Fibroblast of lung (primary cell): ENCODE data around the gene HEBP1. TPM values are rescaled to one million over a fixed set of nuclear protein-coding genes. Genes with fewer than 3 reads are reported as not detected.
A peak's percentile ranks its signal among the peaks of the same experiment; 100 is the strongest.

Experiments used
- DNase-seq, 2 donors: peaks; one replicate each; pipeline versions ENCODE4 v3.0.0 to v3.0.0-alpha.2; 2010; ENCODE audit warnings: low read depth in 2 of 2
- H2AFZ ChIP-seq: 2 replicates; pipeline ENCODE4 v1.5.1; 2012; ENCODE audit warnings: low read length, control low read depth, inconsistent platforms
- H3K27ac ChIP-seq: 2 replicates; pipeline ENCODE4 v1.5.1; 2011; ENCODE audit warnings: low read length, control low read depth; ENCODE audit not compliant: insufficient read depth
- H3K27me3 ChIP-seq: 2 replicates; pipeline ENCODE4 v1.5.1; 2011; ENCODE audit warnings: mild to moderate bottlenecking, low read length; ENCODE audit not compliant: control insufficient read depth, insufficient read depth
- H3K36me3 ChIP-seq: 2 replicates; pipeline ENCODE4 v1.5.1; 2011; ENCODE audit warnings: low read length; ENCODE audit not compliant: control insufficient read depth, insufficient read depth
- H3K4me1 ChIP-seq: 2 replicates; pipeline ENCODE4 v1.5.1; 2011; ENCODE audit warnings: low read length; ENCODE audit not compliant: control insufficient read depth, insufficient read depth; ENCODE audit errors: extremely low read depth
- H3K4me2 ChIP-seq: 2 replicates; pipeline ENCODE4 v1.5.1; 2011; ENCODE audit warnings: low read length, control low read depth; ENCODE audit not compliant: insufficient read depth; ENCODE audit errors: extremely low read depth
- H3K4me3 ChIP-seq, 4 experiments: fragments of 200-600 bp in 1 of 4; sonication (generic) in 1 of 4; replicated peaks in 1 of 4; 2 replicates each; pipeline ENCODE4 v1.5.1; 2011 to 2016; ENCODE audit warnings: low read length in 4 of 4, low read depth in 3 of 4, mild to moderate bottlenecking in 3 of 4, control low read depth in 2 of 4, inconsistent platforms in 1 of 4, mixed read lengths in 1 of 4; ENCODE audit not compliant: insufficient read depth in 1 of 4; ENCODE audit errors: control extremely low read depth in 1 of 4
- H3K79me2 ChIP-seq: 2 replicates; pipeline ENCODE4 v1.5.1; 2012; ENCODE audit warnings: mild to moderate bottlenecking, low read length, inconsistent platforms; ENCODE audit not compliant: control insufficient read depth, insufficient read depth
- H3K9ac ChIP-seq: 2 replicates; pipeline ENCODE4 v1.5.1; 2011; ENCODE audit warnings: mild to moderate bottlenecking, low read length, control low read depth; ENCODE audit not compliant: insufficient read depth
- H3K9me3 ChIP-seq: 2 replicates; pipeline ENCODE4 v1.5.1; 2012; ENCODE audit warnings: low read depth, low read length; ENCODE audit not compliant: control insufficient read depth, insufficient read depth
- H4K20me1 ChIP-seq: 2 replicates; pipeline ENCODE4 v1.5.1; 2011; ENCODE audit warnings: low read length; ENCODE audit not compliant: control insufficient read depth, insufficient read depth; ENCODE audit errors: extremely low read depth
- CTCF ChIP-seq, 2 donors: IDR thresholded peaks in 1 of 2; conservative IDR thresholded peaks in 1 of 2; 1 replicate in 1 of 2; 2 replicates in 1 of 2; pipeline ENCODE4 v1.5.1; 2011 to 2012; ENCODE audit warnings: low read length in 2 of 2, control low read depth in 1 of 2, inconsistent platforms in 1 of 2, low read depth in 1 of 2, mild to moderate bottlenecking in 1 of 2
- EZH2 ChIP-seq: IDR thresholded peaks from 2 replicates; pipeline ENCODE4 v1.5.1; 2012; ENCODE audit warnings: low read length, control low read depth, mild to moderate bottlenecking; ENCODE audit errors: missing control alignments
- polyA plus RNA-seq, 2 donors: library from polyadenylated mRNA; depleted of rRNA in 1 of 2; stranded (reverse) in 1 of 2; unstranded in 1 of 2; fragments of >200 nt; gene quantifications; 2 replicates each; pipeline ENCODE4 v1.2.1, GENCODE V29; 2011 to 2012; ENCODE audit warnings: missing spikeins in 1 of 2
- total RNA-seq: library from RNA; depleted of rRNA; stranded (reverse); fragments of >200 nt; gene quantifications from 2 replicates; pipeline ENCODE4 v1.2.1, GENCODE V29; 2014

Gene HEBP1
- total and polyA plus RNA-seq, 2 donors (not counting 1 experiment from before 2014, with no cell fraction given), result 33.7 to 78.2 TPM

- peak overlapping the region; percentile 20 to 58 (median 42) for H3K4me3 ChIP-seq
- H2AFZ ChIP-seq, result no peak overlapping the region
- peak overlapping the region; percentile 82 for H3K27ac ChIP-seq
- peaks cover 38% of the 10 kb centered on the region for H3K79me2 ChIP-seq
- no peaks in the 10 kb centered on the region for H3K27me3 ChIP-seq
- H3K4me1 ChIP-seq, result peaks cover 23% of the 10 kb centered on the region
- no peaks in the 10 kb centered on the region for H4K20me1 ChIP-seq
- TF ChIP-seq EZH2 (no peak), CTCF (conservative IDR thresholded peaks at IDR 0.05 in 1 of 2, IDR thresholded peaks at IDR 0.05 in 1 of 2; ENCODE audit: low read depth in 1 of 2, low read length in 2 of 2) (no peak)
- H3K9me3 ChIP-seq, result no peaks in the 10 kb centered on the region
- H3K9ac ChIP-seq, result peak overlapping the region; percentile 37
- DNase-seq, result peak; percentile 89 to 98
- peaks cover 5% of the 10 kb centered on the region for H3K36me3 ChIP-seq
- H3K4me2 ChIP-seq, result peak overlapping the region; percentile 72
Measured at GRCh38 chr12:12992418-12993130, 7.5 kb downstream of the HEBP1 start.

GRCh38 chr12:12990700-12991468 lies 9.2 kb downstream of the HEBP1 start:
- Histone ChIP-seq H3K36me3 (peaks cover 11% of the 10 kb centered on the region), H4K20me1 (no peaks in the 10 kb centered on the region), H3K4me2 (no peak overlapping the region), H3K79me2 (peaks cover 27% of the 10 kb centered on the region), H3K27me3 (no peaks in the 10 kb centered on the region), H3K4me3 (no peak overlapping the region), H3K27ac (peak overlapping the region; percentile 82), H3K9me3 (no peaks in the 10 kb centered on the region), H2AFZ (no peak overlapping the region), H3K9ac (no peak overlapping the region), H3K4me1 (peaks cover 15% of the 10 kb centered on the region)
- DNase-seq, result peak in 1 of 2 donors; percentile 33
- TF ChIP-seq EZH2, result no peak
- TF ChIP-seq CTCF (conservative IDR thresholded peaks at IDR 0.05 in 1 of 2, IDR thresholded peaks at IDR 0.05 in 1 of 2; ENCODE audit: low read depth in 1 of 2, low read length in 2 of 2), result no peak

GRCh38 chr12:12987421-12987820 lies 12.6 kb downstream of the HEBP1 start:
- H3K4me2 ChIP-seq, result no peak overlapping the region
- no peaks in the 10 kb centered on the region for H3K9me3 ChIP-seq
- peaks cover 10% of the 10 kb centered on the region for H3K4me1 ChIP-seq
- no peak overlapping the region for H2AFZ ChIP-seq
- H3K9ac ChIP-seq, result no peak overlapping the region
- no peaks in the 10 kb centered on the region for H4K20me1 ChIP-seq
- H3K27ac ChIP-seq, result no peak overlapping the region
- no peak for TF ChIP-seq EZH2
- no peak for TF ChIP-seq CTCF (conservative IDR thresholded peaks at IDR 0.05 in 1 of 2, IDR thresholded peaks at IDR 0.05 in 1 of 2; ENCODE audit: low read depth in 1 of 2, low read length in 2 of 2)
- peaks cover 9% of the 10 kb centered on the region for H3K79me2 ChIP-seq
- peaks cover 11% of the 10 kb centered on the region for H3K36me3 ChIP-seq
- H3K4me3 ChIP-seq, result no peak overlapping the region
- H3K27me3 ChIP-seq, result no peaks in the 10 kb centered on the region
- DNase-seq, result no peak
